HG02938 (cell line): ENCODE results near the gene CCDC40.
"Not testable (repeated sequence)": the region's sequence is repeated elsewhere in the genome, so short reads cannot be mapped to it uniquely, and the experiment has no call there.

Experiments used
- ATAC-seq: cut with Tn5 transposase; IDR thresholded peaks from one replicate; pipeline ENCODE4 v1.9.1; 2021; ENCODE audit warnings: mild to moderate bottlenecking, moderate library complexity; ENCODE audit not compliant: unreplicated experiment

CCDC40 gene

GRCh38 chr17:80043963-80044362 lies 7.5 kb downstream of the CCDC40 start:
- ATAC-seq = no peak

GRCh38 chr17:80045703-80046102 lies 9.3 kb downstream of the CCDC40 start:
- ATAC-seq = no peak

GRCh38 chr17:80046709-80047108 lies 10.3 kb downstream of the CCDC40 start:
- ATAC-seq = not testable (repeated sequence)

- no peak for ATAC-seq
Observed at GRCh38 chr17:80047176-80047575, 10.7 kb downstream of the CCDC40 start.

GRCh38 chr17:80049986-80050385 lies 13.5 kb downstream of the CCDC40 start:
- ATAC-seq = no peak

GRCh38 chr17:80050706-80051105 lies 14.3 kb downstream of the CCDC40 start:
- ATAC-seq = no peak

- ATAC-seq = no peak
Observed at GRCh38 chr17:80051681-80052080, 15.2 kb downstream of the CCDC40 start.

- ATAC-seq = no peak
Observed at GRCh38 chr17:80053102-80053501, 16.7 kb downstream of the CCDC40 start.

GRCh38 chr17:80055597-80055996 lies 19.2 kb downstream of the CCDC40 start:
- ATAC-seq = no peak

- no peak for ATAC-seq
Observed at GRCh38 chr17:80058311-80058955, 22.0 kb downstream of the CCDC40 start.

GRCh38 chr17:80060644-80061043 lies 24.2 kb downstream of the CCDC40 start:
- no peak for ATAC-seq

GRCh38 chr17:80061421-80061820 lies 25.0 kb downstream of the CCDC40 start:
- ATAC-seq = no peak

- ATAC-seq = no peak
Observed at GRCh38 chr17:80063830-80064585, 27.6 kb downstream of the CCDC40 start.

GRCh38 chr17:80064696-80065095 lies 28.3 kb downstream of the CCDC40 start:
- no peak for ATAC-seq

- no peak for ATAC-seq
Observed at GRCh38 chr17:80065478-80066170, 29.2 kb downstream of the CCDC40 start.

- no peak for ATAC-seq
Observed at GRCh38 chr17:80067393-80067986, 31.0 kb downstream of the CCDC40 start.

- ATAC-seq = no peak
Observed at GRCh38 chr17:80068301-80069222, 32.1 kb downstream of the CCDC40 start.

- ATAC-seq = no peak
Observed at GRCh38 chr17:80070375-80071115, 34.1 kb downstream of the CCDC40 start.

- no peak for ATAC-seq
Observed at GRCh38 chr17:80071116-80071841, 34.8 kb downstream of the CCDC40 start.
